Measurements from ENCODE around the gene EPHB2. TPM values are rescaled to one million over a fixed set of nuclear protein-coding genes. Genes with fewer than 3 reads are reported as not detected.

EPHB2 gene
- total RNA-seq, 1 experiment from 2014 or later, result 18.5 TPM

DNA sequence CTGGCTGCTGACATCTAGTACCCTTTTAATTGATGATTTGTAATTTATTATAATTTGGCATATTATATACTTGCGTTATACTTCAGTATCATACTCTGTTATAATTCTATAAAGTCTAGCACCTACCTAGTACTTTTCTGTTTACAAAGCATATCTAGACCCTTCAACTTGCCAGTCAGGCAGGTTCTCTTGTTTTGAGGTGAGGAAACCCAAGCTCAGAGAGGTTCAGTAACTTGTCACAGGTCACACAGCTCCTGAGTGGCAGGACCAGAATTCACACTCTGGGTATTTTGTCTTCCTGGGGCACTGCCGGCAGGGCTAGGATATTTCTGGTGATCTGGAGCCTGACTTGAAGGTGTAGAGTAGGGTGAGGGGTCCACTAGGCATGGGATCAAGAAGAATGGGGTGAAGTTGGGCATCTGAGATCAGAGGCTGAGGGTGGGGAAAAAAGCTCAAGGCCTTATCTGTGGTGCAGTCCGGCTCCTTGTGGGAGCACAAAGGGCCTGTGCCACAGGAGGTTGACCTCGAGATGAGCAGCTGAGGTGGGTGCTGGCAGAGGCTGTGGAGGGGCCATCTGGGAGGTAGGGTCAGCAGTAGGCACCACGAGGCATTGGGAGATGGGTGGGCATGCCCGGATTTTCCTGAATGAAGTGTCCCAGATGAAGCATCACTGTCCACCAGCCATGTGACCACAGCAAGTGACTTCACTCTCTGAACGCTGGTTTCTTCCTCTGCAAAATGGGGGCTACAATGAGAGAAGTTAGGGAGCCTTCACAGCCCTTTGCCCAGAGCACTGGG is 102.6 kb downstream of the EPHB2 start:
- ATAC-seq, result no peak
- no peak for TF ChIP-seq CREB1 (CRISPR knock-in tag; IDR thresholded peaks at IDR 0.05)
- no peak for TF ChIP-seq FOXJ3 (CRISPR knock-in tag; IDR thresholded peaks at IDR 0.05; ENCODE audit: borderline replicate concordance)
- no peak for TF ChIP-seq GABPB1 (CRISPR knock-in tag; IDR thresholded peaks at IDR 0.05)
- no peak for TF ChIP-seq IRF2 (CRISPR knock-in tag; IDR thresholded peaks at IDR 0.05; ENCODE audit: borderline replicate concordance, low read depth)
- TF ChIP-seq MYBL2 (CRISPR knock-in tag; IDR thresholded peaks at IDR 0.05), result no peak
- TF ChIP-seq, protein P1, sequence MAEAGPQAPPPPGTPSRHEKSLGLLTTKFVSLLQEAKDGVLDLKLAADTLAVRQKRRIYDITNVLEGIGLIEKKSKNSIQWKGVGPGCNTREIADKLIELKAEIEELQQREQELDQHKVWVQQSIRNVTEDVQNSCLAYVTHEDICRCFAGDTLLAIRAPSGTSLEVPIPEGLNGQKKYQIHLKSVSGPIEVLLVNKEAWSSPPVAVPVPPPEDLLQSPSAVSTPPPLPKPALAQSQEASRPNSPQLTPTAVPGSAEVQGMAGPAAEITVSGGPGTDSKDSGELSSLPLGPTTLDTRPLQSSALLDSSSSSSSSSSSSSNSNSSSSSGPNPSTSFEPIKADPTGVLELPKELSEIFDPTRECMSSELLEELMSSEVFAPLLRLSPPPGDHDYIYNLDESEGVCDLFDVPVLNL (CRISPR knock-in tag; IDR thresholded peaks at IDR 0.05; ENCODE audit: borderline replicate concordance, low read depth), result no peak
- no peak for TF ChIP-seq KAT7 (CRISPR knock-in tag; IDR thresholded peaks at IDR 0.05; ENCODE audit: borderline replicate concordance)
- no peak for TF ChIP-seq EMX1 (CRISPR knock-in tag; IDR thresholded peaks at IDR 0.05)
- no peak for TF ChIP-seq NR3C1 (CRISPR knock-in tag; conservative IDR thresholded peaks at IDR 0.05; ENCODE audit: low read depth)
- TF ChIP-seq NFE2L1 (CRISPR knock-in tag; IDR thresholded peaks at IDR 0.05), result no peak
- no peak for TF ChIP-seq RORB (CRISPR knock-in tag; IDR thresholded peaks at IDR 0.05)
- TF ChIP-seq NFATC4 (CRISPR knock-in tag; IDR thresholded peaks at IDR 0.05), result no peak
- no peak for TF ChIP-seq ZNF263 (CRISPR knock-in tag; IDR thresholded peaks at IDR 0.05; ENCODE audit: low read depth)
- TF ChIP-seq NR1H2 (CRISPR knock-in tag; IDR thresholded peaks at IDR 0.05), result no peak
- no peak for TF ChIP-seq JAZF1 (CRISPR knock-in tag; IDR thresholded peaks at IDR 0.05)
- TF ChIP-seq, protein P2, sequence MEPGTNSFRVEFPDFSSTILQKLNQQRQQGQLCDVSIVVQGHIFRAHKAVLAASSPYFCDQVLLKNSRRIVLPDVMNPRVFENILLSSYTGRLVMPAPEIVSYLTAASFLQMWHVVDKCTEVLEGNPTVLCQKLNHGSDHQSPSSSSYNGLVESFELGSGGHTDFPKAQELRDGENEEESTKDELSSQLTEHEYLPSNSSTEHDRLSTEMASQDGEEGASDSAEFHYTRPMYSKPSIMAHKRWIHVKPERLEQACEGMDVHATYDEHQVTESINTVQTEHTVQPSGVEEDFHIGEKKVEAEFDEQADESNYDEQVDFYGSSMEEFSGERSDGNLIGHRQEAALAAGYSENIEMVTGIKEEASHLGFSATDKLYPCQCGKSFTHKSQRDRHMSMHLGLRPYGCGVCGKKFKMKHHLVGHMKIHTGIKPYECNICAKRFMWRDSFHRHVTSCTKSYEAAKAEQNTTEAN (CRISPR knock-in tag; IDR thresholded peaks at IDR 0.05), result no peak
- TF ChIP-seq JUN (CRISPR knock-in tag; IDR thresholded peaks at IDR 0.05), result no peak
- no peak for TF ChIP-seq ZNF396 (CRISPR knock-in tag; IDR thresholded peaks at IDR 0.05; ENCODE audit: borderline replicate concordance)
- no peak for TF ChIP-seq CBFB (CRISPR knock-in tag; IDR thresholded peaks at IDR 0.05; ENCODE audit: low read depth)
- H3K9me3 Mint-ChIP-seq, result no peaks in the 10 kb centered on the region
- no peaks in the 10 kb centered on the region; the same call in 1 of the 2 replicates for H3K4me1 Mint-ChIP-seq
- no peak for DNase-seq (ENCODE audit: low spot score)
- no peaks in the 10 kb centered on the region for H3K27me3 Mint-ChIP-seq (ENCODE audit: low read depth)
- no peak overlapping the region for H3K4me3 Mint-ChIP-seq
- H3K36me3 Mint-ChIP-seq, result no peaks in the 10 kb centered on the region
- CTCF ChIA-PET, result no interaction called here
- H3K27ac Mint-ChIP-seq, result no peak overlapping the region
- POLR2A ChIA-PET, result no interaction called here

DNA sequence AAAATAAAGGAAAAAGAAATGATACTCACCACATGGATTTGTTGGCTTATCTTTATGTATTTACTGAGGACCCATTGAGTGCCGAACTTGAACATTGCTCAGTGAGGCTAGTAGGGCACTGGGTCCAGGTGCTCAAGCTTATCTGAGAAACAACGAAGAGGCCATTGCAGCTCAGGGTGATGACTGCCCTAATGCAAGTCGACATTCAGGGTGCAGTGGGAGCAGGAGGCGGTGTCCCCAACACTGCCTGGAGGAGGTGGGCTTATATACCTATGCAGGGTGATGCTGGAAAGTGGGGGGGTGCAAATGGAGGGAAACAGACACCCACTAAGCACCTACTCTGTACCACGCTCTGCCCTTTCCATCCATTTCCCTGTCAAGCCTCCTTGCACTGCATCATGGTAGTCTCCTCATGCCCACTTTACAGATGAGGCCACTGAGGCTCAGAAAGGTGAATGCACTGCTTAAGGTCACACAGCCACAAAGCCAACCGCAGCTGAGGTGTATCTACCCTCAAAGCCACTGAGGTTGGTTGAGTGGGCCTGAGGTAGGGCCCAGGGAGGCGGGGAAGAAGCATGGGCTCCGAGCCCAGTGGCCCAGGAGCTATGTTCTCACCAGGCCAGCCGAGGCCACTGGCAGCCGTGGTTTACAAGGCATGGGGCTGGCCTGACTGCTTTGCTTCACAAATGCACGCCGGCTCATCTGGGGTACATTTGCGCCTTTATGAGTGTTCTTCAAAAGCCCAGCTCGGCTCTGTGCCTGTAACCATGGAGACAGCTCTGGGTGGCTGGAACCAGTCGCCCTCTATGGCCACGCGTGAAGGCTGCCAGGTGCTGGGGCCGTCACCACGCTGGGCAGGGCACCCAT is 103.8 kb downstream of the EPHB2 start:
- Mint-ChIP-seq H3K36me3 (no peaks in the 10 kb centered on the region), H3K27me3 (ENCODE audit: low read depth) (no peaks in the 10 kb centered on the region), H3K9me3 (no peaks in the 10 kb centered on the region), H3K4me3 (no peak overlapping the region), H3K27ac (no peak overlapping the region), H3K4me1 (peaks cover 10% of the 10 kb centered on the region)
- DNase-seq (ENCODE audit: low spot score) (no peak), ATAC-seq (no peak)
- TF ChIP-seq, protein P2 (CRISPR knock-in tag; IDR thresholded peaks at IDR 0.05), result no peak
- TF ChIP-seq PRRX2 (CRISPR knock-in tag; IDR thresholded peaks at IDR 0.05), result no peak
- TF ChIP-seq ZNF416 (CRISPR knock-in tag; IDR thresholded peaks at IDR 0.05), result no peak
- TF ChIP-seq, protein P3, sequence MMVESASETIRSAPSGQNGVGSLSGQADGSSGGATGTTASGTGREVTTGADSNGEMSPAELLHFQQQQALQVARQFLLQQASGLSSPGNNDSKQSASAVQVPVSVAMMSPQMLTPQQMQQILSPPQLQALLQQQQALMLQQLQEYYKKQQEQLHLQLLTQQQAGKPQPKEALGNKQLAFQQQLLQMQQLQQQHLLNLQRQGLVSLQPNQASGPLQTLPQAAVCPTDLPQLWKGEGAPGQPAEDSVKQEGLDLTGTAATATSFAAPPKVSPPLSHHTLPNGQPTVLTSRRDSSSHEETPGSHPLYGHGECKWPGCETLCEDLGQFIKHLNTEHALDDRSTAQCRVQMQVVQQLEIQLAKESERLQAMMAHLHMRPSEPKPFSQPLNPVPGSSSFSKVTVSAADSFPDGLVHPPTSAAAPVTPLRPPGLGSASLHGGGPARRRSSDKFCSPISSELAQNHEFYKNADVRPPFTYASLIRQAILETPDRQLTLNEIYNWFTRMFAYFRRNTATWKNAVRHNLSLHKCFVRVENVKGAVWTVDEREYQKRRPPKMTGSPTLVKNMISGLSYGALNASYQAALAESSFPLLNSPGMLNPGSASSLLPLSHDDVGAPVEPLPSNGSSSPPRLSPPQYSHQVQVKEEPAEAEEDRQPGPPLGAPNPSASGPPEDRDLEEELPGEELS (CRISPR knock-in tag; IDR thresholded peaks at IDR 0.05), result no peak
- ChIA-PET CTCF (interaction anchor here (0.6 kb wide), 1 partner anchor 91 kb away, joined by 3 read pairs; no protein-coding TSS in a partner anchor), POLR2A (no interaction called here)
